HG03064 (cell line): ENCODE data around the gene RIT2.

Source experiments
- ATAC-seq: cut with Tn5 transposase; IDR thresholded peaks from one replicate; pipeline ENCODE4 v1.9.1; 2021; ENCODE audit warnings: low read depth; ENCODE audit not compliant: unreplicated experiment

RIT2 gene

GRCh38 chr18:43017622-43018021, 97.9 kb downstream of the RIT2 start:
- ATAC-seq: no peak

GRCh38 chr18:43013486-43013885, 102.0 kb downstream of the RIT2 start:
- no peak for ATAC-seq

- no peak for ATAC-seq
Observed at GRCh38 chr18:43012951-43013350, 102.5 kb downstream of the RIT2 start.

- no peak for ATAC-seq
Observed at GRCh38 chr18:43010611-43011010, 104.9 kb downstream of the RIT2 start.

GRCh38 chr18:43009674-43010073, 105.8 kb downstream of the RIT2 start:
- ATAC-seq: no peak

- ATAC-seq: no peak
Observed at GRCh38 chr18:43007365-43007764, 108.1 kb downstream of the RIT2 start.

- no peak for ATAC-seq
Observed at GRCh38 chr18:43004421-43004820, 111.1 kb downstream of the RIT2 start.

GRCh38 chr18:43001821-43002220, 113.7 kb downstream of the RIT2 start:
- ATAC-seq: no peak

- ATAC-seq: no peak
Observed at GRCh38 chr18:42996824-42997223, 118.7 kb downstream of the RIT2 start.

GRCh38 chr18:42980426-42980825, 135.1 kb downstream of the RIT2 start:
- no peak for ATAC-seq

GRCh38 chr18:42977982-42978637, 137.4 kb downstream of the RIT2 start:
- no peak for ATAC-seq

- no peak for ATAC-seq
Observed at GRCh38 chr18:42976869-42977590, 138.5 kb downstream of the RIT2 start.

- no peak for ATAC-seq
Observed at GRCh38 chr18:42969366-42969765, 146.1 kb downstream of the RIT2 start.

- ATAC-seq: no peak
Observed at GRCh38 chr18:42961298-42961697, 154.2 kb downstream of the RIT2 start.

GRCh38 chr18:42959528-42959927, 156.0 kb downstream of the RIT2 start:
- no peak for ATAC-seq

GRCh38 chr18:42958353-42958752, 157.1 kb downstream of the RIT2 start:
- no peak for ATAC-seq

- ATAC-seq: no peak
Observed at GRCh38 chr18:42956287-42956686, 159.2 kb downstream of the RIT2 start.

- ATAC-seq: no peak
Observed at GRCh38 chr18:42954887-42955286, 160.6 kb downstream of the RIT2 start.

GRCh38 chr18:42953306-42953705, 162.2 kb downstream of the RIT2 start:
- ATAC-seq: no peak

GRCh38 chr18:42950732-42951131, 164.8 kb downstream of the RIT2 start:
- no peak for ATAC-seq

- no peak for ATAC-seq
Observed at GRCh38 chr18:42948831-42949230, 166.7 kb downstream of the RIT2 start.

- no peak for ATAC-seq
Observed at GRCh38 chr18:42941860-42942259, 173.6 kb downstream of the RIT2 start.
